ENCODE measurements around the gene IRGQ.

GRCh38 chr19:43606569-43607229, 10.8 kb upstream of the IRGQ start:
- TF ChIP-seq CTCF (IDR thresholded peaks at IDR 0.05; ENCODE audit: poor library complexity) (no peak), EZH2 (IDR thresholded peaks at IDR 0.05; ENCODE audit: borderline replicate concordance) (no peak)
